Liver (tissue), 3 donors: ENCODE measurements around the gene LYPD3.

Experiments used
- CTCF ChIP-seq: fragments of 150-350 bp; IDR thresholded peaks from 2 replicates; pipeline ENCODE4 v1.5.1; 2017; ENCODE audit warnings: improper control_type of control experiment, low read depth, low read length; ENCODE audit not compliant: missing input control
- FOXA1 ChIP-seq: IDR thresholded peaks from 2 replicates; pipeline ENCODE4 v1.6.1; 2016; ENCODE audit warnings: antibody characterized with exemption
- HNF4A ChIP-seq, 2 donors: conservative IDR thresholded peaks; 2 replicates each; pipeline ENCODE4 v1.6.1; 2016; ENCODE audit warnings: antibody characterized with exemption in 2 of 2, mild to moderate bottlenecking in 2 of 2
- JUND ChIP-seq, 2 donors: IDR thresholded peaks; 2 replicates each; pipeline ENCODE4 v1.6.1; 2016; ENCODE audit warnings: antibody characterized with exemption in 2 of 2
- MAX ChIP-seq: IDR thresholded peaks from 2 replicates; pipeline ENCODE4 v1.6.1; 2016; ENCODE audit warnings: antibody characterized with exemption
- RAD21 ChIP-seq, 2 donors: IDR thresholded peaks; 2 replicates each; pipeline ENCODE4 v1.6.1; 2016; ENCODE audit warnings: antibody characterized with exemption in 2 of 2, mild to moderate bottlenecking in 2 of 2
- TAF1 ChIP-seq: conservative IDR thresholded peaks from 2 replicates; pipeline ENCODE4 v1.6.1; 2016; ENCODE audit warnings: antibody characterized with exemption, mild to moderate bottlenecking
- YY1 ChIP-seq: IDR thresholded peaks from 2 replicates; pipeline ENCODE4 v1.6.1; 2016; ENCODE audit warnings: antibody characterized with exemption, mild to moderate bottlenecking
- ZBTB33 ChIP-seq: IDR thresholded peaks from 2 replicates; pipeline ENCODE4 v1.6.1; 2016; ENCODE audit warnings: antibody characterized with exemption
- TF ChIP-seq, protein P1 (sequence below): IDR thresholded peaks from 2 replicates; pipeline ENCODE4 v1.6.1; 2016; ENCODE audit warnings: antibody characterized with exemption, mild to moderate bottlenecking
- donor health status: healthy.
- donor health status: healthy.

- TF ChIP-seq CTCF, result no peak
- no peak for TF ChIP-seq MAX
- TF ChIP-seq YY1, result no peak
- no peak for TF ChIP-seq JUND (IDR thresholded peaks at IDR 0.05)
- TF ChIP-seq HNF4A (conservative IDR thresholded peaks at IDR 0.05), result no peak
- TF ChIP-seq RAD21 (IDR thresholded peaks at IDR 0.05), result no peak
- TF ChIP-seq FOXA1, result no peak
- TF ChIP-seq TAF1, result no peak
- TF ChIP-seq, protein P1, sequence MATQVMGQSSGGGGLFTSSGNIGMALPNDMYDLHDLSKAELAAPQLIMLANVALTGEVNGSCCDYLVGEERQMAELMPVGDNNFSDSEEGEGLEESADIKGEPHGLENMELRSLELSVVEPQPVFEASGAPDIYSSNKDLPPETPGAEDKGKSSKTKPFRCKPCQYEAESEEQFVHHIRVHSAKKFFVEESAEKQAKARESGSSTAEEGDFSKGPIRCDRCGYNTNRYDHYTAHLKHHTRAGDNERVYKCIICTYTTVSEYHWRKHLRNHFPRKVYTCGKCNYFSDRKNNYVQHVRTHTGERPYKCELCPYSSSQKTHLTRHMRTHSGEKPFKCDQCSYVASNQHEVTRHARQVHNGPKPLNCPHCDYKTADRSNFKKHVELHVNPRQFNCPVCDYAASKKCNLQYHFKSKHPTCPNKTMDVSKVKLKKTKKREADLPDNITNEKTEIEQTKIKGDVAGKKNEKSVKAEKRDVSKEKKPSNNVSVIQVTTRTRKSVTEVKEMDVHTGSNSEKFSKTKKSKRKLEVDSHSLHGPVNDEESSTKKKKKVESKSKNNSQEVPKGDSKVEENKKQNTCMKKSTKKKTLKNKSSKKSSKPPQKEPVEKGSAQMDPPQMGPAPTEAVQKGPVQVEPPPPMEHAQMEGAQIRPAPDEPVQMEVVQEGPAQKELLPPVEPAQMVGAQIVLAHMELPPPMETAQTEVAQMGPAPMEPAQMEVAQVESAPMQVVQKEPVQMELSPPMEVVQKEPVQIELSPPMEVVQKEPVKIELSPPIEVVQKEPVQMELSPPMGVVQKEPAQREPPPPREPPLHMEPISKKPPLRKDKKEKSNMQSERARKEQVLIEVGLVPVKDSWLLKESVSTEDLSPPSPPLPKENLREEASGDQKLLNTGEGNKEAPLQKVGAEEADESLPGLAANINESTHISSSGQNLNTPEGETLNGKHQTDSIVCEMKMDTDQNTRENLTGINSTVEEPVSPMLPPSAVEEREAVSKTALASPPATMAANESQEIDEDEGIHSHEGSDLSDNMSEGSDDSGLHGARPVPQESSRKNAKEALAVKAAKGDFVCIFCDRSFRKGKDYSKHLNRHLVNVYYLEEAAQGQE, result no peak
- TF ChIP-seq ZBTB33, result no peak
Measured at GRCh38 chr19:43461303-43461702, 4.1 kb downstream of the LYPD3 start.
